B cell (primary cell): ENCODE data around the gene EXOC5. TPM values are rescaled to one million over a fixed set of nuclear protein-coding genes. Genes with fewer than 3 reads are reported as not detected.

Experiments
- ATAC-seq: fragments of 200-7000 bp; cut with Tn5 transposase; one replicate; pipeline ENCODE4 v1.10.0; 2021; ENCODE audit warnings: low read depth, mild to moderate bottlenecking, moderate number of reproducible peaks, moderate library complexity
- CTCF ChIA-PET: fragments of 350-600 bp; sonication (Branson Sonifier 250); formaldehyde crosslinking; loops from one replicate; lab custom pipeline; 2021; ENCODE audit warnings: antibody characterized with exemption, inconsistent platforms; lab: Charles Lee
- POLR2A ChIA-PET: fragments of 350-600 bp; sonication (Branson Sonifier 250); formaldehyde crosslinking; loops from one replicate; lab custom pipeline; 2021; ENCODE audit warnings: antibody characterized with exemption; lab: Charles Lee
- DNase-seq: peaks from one replicate; pipeline ENCODE4 v3.0.0; 2013
- H2AFZ ChIP-seq: 2 replicates; pipeline ENCODE4 v1.6.1; 2012; ENCODE audit warnings: mild to moderate bottlenecking, low read depth, low read length; ENCODE audit not compliant: insufficient read depth, poor library complexity, severe bottlenecking
- H3K27ac ChIP-seq, 2 donors: 1 replicate in 1 of 2; 2 replicates in 1 of 2; pipeline ENCODE4 v1.5.1; 2012 to 2013; ENCODE audit warnings: low read length in 2 of 2, mild to moderate bottlenecking in 2 of 2, moderate library complexity in 1 of 2
- H3K27me3 ChIP-seq, 4 experiments: fragments of 200-600 bp in 1 of 4; sonication (generic) in 1 of 4; replicated peaks in 1 of 4; 1 replicate in 2 of 4; 2 replicates in 2 of 4; pipeline versions ENCODE4 v1.6.1 to v1.7.0; 2013 to 2016; ENCODE audit warnings: low read length in 3 of 4, mild to moderate bottlenecking in 2 of 4, mixed read lengths in 1 of 4, moderate library complexity in 1 of 4; ENCODE audit not compliant: insufficient read depth in 4 of 4, control insufficient read depth in 3 of 4; ENCODE audit errors: control extremely low read depth in 1 of 4
- H3K36me3 ChIP-seq, 2 experiments: replicated peaks in 1 of 2; 1 replicate in 1 of 2; 2 replicates in 1 of 2; pipeline versions ENCODE4 v1.6.1 to v1.7.1; 2013; ENCODE audit warnings: low read length in 1 of 2; ENCODE audit not compliant: insufficient read depth in 2 of 2, control insufficient read depth in 1 of 2; ENCODE audit errors: control extremely low read depth in 1 of 2, extremely low read depth in 1 of 2
- H3K4me1 ChIP-seq, 2 donors: fragments of 200-600 bp in 1 of 2; sonication (generic) in 1 of 2; 1 replicate in 1 of 2; 2 replicates in 1 of 2; pipeline versions ENCODE4 v1.5.1 to v1.6.1; 2013 to 2017; ENCODE audit warnings: low read length in 2 of 2; ENCODE audit not compliant: control insufficient read depth in 2 of 2, insufficient read depth in 2 of 2
- H3K4me2 ChIP-seq: replicated peaks from 2 replicates; pipeline ENCODE3; 2012; ENCODE audit warnings: mild to moderate bottlenecking, low read depth, low read length; ENCODE audit not compliant: poor library complexity, severe bottlenecking
- H3K4me3 ChIP-seq, 5 experiments: fragments of 200-600 bp in 1 of 5; sonication (generic) in 1 of 5; 1 replicate in 3 of 5; 2 replicates in 2 of 5; pipeline versions ENCODE4 v1.5.1 to v1.7.0; 2011 to 2016; ENCODE audit warnings: low read length in 4 of 5, mild to moderate bottlenecking in 4 of 5, low read depth in 2 of 5, control low read depth in 1 of 5, moderate library complexity in 1 of 5; ENCODE audit not compliant: insufficient read depth in 1 of 5; ENCODE audit errors: control extremely low read depth in 1 of 5, extremely low read depth in 1 of 5
- H3K79me2 ChIP-seq: fragments of 200-600 bp; sonication (generic); one replicate; pipeline ENCODE4 v1.6.0; 2016; ENCODE audit warnings: low read length; ENCODE audit not compliant: control insufficient read depth, insufficient read depth
- H3K9ac ChIP-seq: fragments of 200-600 bp; sonication (generic); 2 replicates; pipeline ENCODE4 v1.6.1; 2017; ENCODE audit warnings: mild to moderate bottlenecking, low read length, moderate library complexity
- H3K9me3 ChIP-seq, 3 donors: one replicate each; pipeline versions ENCODE4 v1.6.1 to v1.7.1; 2013; ENCODE audit warnings: low read length in 2 of 3; ENCODE audit not compliant: control insufficient read depth in 2 of 3, insufficient read depth in 1 of 3; ENCODE audit errors: control extremely low read depth in 1 of 3
- H4K20me1 ChIP-seq: 2 replicates; pipeline ENCODE4 v1.6.0; 2012; ENCODE audit warnings: mild to moderate bottlenecking, low read length; ENCODE audit not compliant: insufficient read depth, control insufficient read depth, poor library complexity, severe bottlenecking
- H3K27ac Mint-ChIP-seq: one replicate; pipeline ENCODE4 v1.8.0; 2021; ENCODE audit warnings: mixed read lengths
- H3K27me3 Mint-ChIP-seq: one replicate; pipeline ENCODE4 v1.8.0; 2021; ENCODE audit warnings: mixed read lengths
- H3K4me1 Mint-ChIP-seq: one replicate; pipeline ENCODE4 v1.8.0; 2021; ENCODE audit warnings: mixed read lengths
- H3K4me3 Mint-ChIP-seq: one replicate; pipeline ENCODE4 v1.8.0; 2021; ENCODE audit warnings: mixed read lengths
- H3K9me3 Mint-ChIP-seq: one replicate; pipeline ENCODE4 v1.8.0; 2022; ENCODE audit warnings: mixed read lengths; ENCODE audit not compliant: insufficient read depth
- EZH2 ChIP-seq: IDR thresholded peaks from 2 replicates; pipeline ENCODE4 v1.6.1; 2012; ENCODE audit warnings: borderline replicate concordance, low read depth, mild to moderate bottlenecking, moderate library complexity, low read length; ENCODE audit not compliant: insufficient read depth, poor library complexity, severe bottlenecking
- WGBS: methylation state at CpG from one replicate; pipeline ENCODE4 v1.1.5; 2013; ENCODE audit warnings: missing lambda C conversion rate; ENCODE audit not compliant: insufficient coverage; 5-methylcytosine and 5-hydroxymethylcytosine counted together
- intact Hi-C: fragments of 100-400 bp; cut with micrococcal nuclease; formaldehyde crosslinking; loops from one replicate; pipeline ENCODE4 v1.10.0; 2022
- polyA plus RNA-seq: library from polyadenylated mRNA; depleted of rRNA; stranded (reverse); fragments of >200 nt; gene quantifications from 2 replicates; pipeline ENCODE4 v1.2.3, GENCODE V29; 2012
- total RNA-seq, 2 donors: library from RNA; stranded (reverse); fragments of 120-200 nt in 1 of 2; gene quantifications; 1 replicate in 1 of 2; 2 replicates in 1 of 2; pipeline versions ENCODE4 v1.2.3 to v1.2.4, GENCODE V29; 2013 to 2022
- TF ChIP-seq, protein P1 (sequence below): fragments of 200-600 bp; IDR thresholded peaks from one replicate; pipeline ENCODE4 v1.8.0; 2022; ENCODE audit warnings: antibody characterized with exemption, mild to moderate bottlenecking

Gene EXOC5
- total and polyA plus RNA-seq, 2 donors (not counting 1 experiment from before 2014, with no cell fraction given): 5.4 to 60.0 TPM

DNA sequence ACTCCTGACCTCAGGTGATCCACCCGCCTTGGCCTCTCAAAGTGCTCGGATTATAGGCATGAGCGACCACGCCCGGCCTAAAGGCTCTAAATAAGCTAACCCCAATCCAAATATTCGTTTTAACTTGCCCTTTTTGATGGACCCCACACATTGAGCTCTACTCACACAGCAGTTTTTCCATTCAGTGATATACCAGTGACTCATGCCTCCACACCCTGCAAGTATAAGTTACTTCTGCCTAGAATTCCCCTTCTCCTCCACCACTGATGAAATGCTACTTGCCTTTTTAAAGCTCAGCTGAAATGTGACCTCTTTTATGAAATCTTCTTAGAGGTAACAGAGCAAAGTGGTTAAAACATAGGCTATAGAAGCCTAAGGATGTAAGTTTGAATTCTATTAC is 68.8 kb downstream of the EXOC5 start:
- Histone ChIP-seq H3K79me2 (no peaks in the 10 kb centered on the region), H3K4me2 (no peak overlapping the region), H3K36me3 (peaks cover 0 to 2% of the 10 kb centered on the region in 2 experiments), H4K20me1 (no peaks in the 10 kb centered on the region), H3K4me3 (no peak overlapping the region), H3K9me3 (no peaks in the 10 kb centered on the region), H2AFZ (no peak overlapping the region), H3K27me3 (no peaks in the 10 kb centered on the region), H3K4me1 (no peaks in the 10 kb centered on the region), H3K27ac (no peak overlapping the region), H3K9ac (no peak overlapping the region)
- POLR2A ChIA-PET: no interaction called here
- Mint-ChIP-seq H3K27me3 (peaks cover 9% of the 10 kb centered on the region), H3K27ac (no peak overlapping the region), H3K9me3 (no peaks in the 10 kb centered on the region), H3K4me3 (no peak overlapping the region), H3K4me1 (no peaks in the 10 kb centered on the region)
- no peak for ATAC-seq
- intact Hi-C loops: loop anchor here (10.0 kb wide), 1 partner anchor 95 kb away; no protein-coding TSS in a partner anchor
- CTCF ChIA-PET: interaction anchor here (0.6 to 1.9 kb wide), 3 partner anchors 643 to 1092 kb away, joined by 3 to 5 read pairs (median 4); no protein-coding TSS in a partner anchor
- DNase-seq: no peak
- 97% methylated on average over 6 of the region's 6 CpGs for WGBS
- TF ChIP-seq, protein P1, sequence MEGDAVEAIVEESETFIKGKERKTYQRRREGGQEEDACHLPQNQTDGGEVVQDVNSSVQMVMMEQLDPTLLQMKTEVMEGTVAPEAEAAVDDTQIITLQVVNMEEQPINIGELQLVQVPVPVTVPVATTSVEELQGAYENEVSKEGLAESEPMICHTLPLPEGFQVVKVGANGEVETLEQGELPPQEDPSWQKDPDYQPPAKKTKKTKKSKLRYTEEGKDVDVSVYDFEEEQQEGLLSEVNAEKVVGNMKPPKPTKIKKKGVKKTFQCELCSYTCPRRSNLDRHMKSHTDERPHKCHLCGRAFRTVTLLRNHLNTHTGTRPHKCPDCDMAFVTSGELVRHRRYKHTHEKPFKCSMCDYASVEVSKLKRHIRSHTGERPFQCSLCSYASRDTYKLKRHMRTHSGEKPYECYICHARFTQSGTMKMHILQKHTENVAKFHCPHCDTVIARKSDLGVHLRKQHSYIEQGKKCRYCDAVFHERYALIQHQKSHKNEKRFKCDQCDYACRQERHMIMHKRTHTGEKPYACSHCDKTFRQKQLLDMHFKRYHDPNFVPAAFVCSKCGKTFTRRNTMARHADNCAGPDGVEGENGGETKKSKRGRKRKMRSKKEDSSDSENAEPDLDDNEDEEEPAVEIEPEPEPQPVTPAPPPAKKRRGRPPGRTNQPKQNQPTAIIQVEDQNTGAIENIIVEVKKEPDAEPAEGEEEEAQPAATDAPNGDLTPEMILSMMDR: no peak
- no peak for TF ChIP-seq EZH2

DNA sequence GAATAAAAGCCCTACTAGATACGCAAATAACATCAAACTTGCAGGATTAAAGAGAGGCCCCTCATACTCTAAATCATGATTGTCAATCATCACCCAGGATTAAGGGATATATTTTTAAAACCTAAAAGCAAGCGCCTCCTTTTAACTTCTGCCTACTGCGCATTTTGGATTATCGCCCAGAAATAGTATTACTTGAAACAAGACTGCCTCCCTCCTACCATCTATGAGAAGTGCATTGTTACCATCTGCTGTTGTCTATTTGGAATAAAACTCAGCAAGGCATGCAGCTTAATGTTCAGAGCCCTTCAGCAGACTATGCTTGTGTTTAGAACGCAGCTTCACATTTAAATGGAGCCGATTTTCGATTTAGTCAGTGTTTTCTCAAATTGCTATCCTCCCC is 79.6 kb downstream of the EXOC5 start:
- Histone ChIP-seq H3K36me3 (no peaks in the 10 kb centered on the region), H3K4me1 (no peaks in the 10 kb centered on the region), H2AFZ (peak overlapping the region; percentile 9), H3K79me2 (no peaks in the 10 kb centered on the region), H4K20me1 (no peaks in the 10 kb centered on the region), H3K4me3 (no peak overlapping the region), H3K4me2 (no peak overlapping the region), H3K27me3 (peaks cover 0 to 6% (median 2%) of the 10 kb centered on the region in 4 experiments), H3K27ac (no peak overlapping the region), H3K9me3 (no peaks in the 10 kb centered on the region), H3K9ac (no peak overlapping the region)
- Mint-ChIP-seq H3K9me3 (no peaks in the 10 kb centered on the region), H3K27me3 (peaks cover 33% of the 10 kb centered on the region), H3K4me1 (peaks cover 2% of the 10 kb centered on the region), H3K27ac (no peak overlapping the region), H3K4me3 (no peak overlapping the region)
- ChIA-PET CTCF (no interaction called here), POLR2A (no interaction called here)
- intact Hi-C loops: no loop called here
- TF ChIP-seq EZH2: no peak
- TF ChIP-seq, protein P1: no peak
- ATAC-seq: no peak
- DNase-seq: no peak
- WGBS: 87% methylated on average over 6 of the region's 7 CpGs
